NCI-H2227 treated with DMSO at 0.1 percent for 48 hours (cell line): ENCODE data around the gene FAM187B.
"Not testable (repeated sequence)": the region's sequence is repeated elsewhere in the genome, so short reads cannot be mapped to it uniquely, and the experiment has no call there.

ENCODE experiments used
- DNase-seq: peaks from one replicate; lab custom pipeline; 2025; lab: John Stamatoyannopoulos, UW

FAM187B gene

DNA sequence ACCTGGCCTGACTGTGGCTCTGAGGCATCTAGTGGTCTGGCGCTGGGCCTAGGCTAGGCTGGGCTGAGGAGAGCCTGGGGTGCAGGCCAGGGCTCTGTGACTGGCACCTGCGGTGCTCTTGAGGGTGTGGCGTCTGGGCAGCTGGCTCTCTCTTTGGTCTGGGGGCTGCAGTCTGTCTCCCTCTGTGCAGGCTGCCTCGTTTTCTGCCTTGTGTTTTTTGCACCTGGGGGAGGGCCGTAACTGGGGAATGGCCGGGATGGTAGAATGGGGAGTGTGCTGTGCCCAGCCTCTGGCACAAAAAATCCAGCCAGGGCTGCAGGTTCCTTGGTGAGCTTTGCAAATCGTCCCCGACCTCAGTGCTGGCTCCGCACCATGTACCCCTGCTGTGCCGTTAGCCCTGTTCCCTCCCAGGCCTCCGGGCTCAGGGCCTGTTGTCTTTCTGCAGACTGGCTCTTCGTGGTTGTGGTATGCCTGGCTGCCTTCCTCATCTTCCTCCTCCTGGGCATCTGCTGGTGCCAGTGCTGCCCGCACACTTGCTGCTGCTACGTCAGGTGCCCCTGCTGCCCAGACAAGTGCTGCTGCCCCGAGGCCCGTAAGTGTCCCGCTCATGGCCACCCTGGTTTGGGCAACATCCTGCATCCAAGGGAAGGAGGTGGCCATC, 33.7 kb upstream of the FAM187B start:
- peak; percentile 57 for DNase-seq

DNA sequence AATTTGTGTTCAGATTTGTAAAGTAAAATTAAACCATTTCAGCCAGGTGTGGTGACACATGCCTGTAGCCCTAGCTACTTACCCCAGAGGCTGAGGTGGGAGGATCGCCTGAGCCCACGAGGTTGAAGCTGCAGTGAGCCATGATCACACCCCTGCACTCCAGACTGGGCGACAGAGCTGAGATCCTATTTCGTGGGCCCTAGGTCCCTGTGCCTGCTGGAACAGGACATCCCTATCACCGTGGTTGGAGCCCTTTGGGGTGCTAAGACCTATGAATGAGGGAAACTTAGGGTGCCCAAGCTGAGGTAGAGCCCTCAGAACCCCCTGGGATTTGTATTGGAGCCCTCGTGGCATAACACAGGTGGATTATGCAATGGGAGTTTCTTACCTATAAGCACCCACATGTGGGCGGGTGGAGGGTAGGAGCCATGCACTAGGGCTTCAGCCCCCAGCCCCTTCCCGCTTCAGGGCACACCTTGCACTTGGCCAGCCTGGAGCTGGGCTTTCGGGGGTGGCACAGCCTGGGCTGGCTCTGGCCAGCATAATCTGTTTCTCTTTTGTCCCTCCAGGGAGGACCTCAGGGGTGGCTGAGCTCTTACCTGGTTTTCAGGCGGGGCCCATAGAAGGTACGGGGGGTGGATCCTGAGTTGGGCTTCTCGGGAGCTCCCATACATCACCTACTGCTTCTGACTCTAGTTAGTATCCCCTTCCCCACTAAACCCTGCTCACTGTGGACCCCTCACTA, 33.0 kb upstream of the FAM187B start:
- DNase-seq, result no peak

DNA sequence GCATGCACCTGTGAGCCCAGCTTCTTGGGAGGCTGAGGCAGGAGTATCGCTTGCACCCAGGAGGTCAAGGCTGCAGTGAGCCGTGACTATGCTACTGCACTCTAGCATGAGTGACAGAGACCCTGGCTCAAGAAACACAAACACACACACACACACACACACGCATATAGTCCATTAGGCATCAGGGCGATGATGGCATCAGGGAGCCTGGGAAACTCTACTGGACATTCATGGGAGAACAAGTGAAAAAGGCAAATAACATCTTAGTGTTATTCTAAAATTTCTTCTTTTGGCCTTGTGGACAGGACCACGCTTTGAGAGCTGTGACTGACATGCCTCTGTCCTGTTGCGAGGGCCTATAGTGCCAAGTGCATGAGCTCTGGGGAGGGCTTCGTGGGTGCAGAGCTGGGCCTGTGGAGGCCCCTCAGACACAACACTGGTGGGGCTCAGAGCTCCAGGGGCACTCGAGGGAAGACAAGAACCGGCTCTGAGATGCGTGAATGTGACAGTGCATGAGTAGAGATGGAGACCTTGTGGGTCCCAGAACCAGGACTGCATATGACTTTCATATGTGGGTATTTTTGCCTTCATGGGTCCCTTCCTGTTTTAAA, 32.3 kb upstream of the FAM187B start:
- DNase-seq, result no peak

DNA sequence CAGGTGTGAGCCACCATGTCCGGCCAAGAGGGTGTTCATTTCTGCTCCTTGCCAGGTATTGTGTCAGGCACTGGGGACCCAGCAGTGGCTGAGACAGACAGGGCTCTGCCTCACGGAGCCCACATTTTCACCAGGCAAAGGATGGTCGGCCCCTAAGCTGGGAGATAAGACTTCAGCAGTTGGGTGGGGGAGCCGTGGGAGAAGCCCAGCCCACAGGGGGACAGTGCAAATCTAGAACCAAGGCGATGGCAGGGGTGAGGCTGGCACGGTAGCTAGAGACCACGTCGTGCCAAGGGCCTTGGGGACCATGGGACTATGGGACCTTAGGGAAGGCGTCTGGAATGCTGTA, 28.5 kb upstream of the FAM187B start:
- no peak for DNase-seq

DNA sequence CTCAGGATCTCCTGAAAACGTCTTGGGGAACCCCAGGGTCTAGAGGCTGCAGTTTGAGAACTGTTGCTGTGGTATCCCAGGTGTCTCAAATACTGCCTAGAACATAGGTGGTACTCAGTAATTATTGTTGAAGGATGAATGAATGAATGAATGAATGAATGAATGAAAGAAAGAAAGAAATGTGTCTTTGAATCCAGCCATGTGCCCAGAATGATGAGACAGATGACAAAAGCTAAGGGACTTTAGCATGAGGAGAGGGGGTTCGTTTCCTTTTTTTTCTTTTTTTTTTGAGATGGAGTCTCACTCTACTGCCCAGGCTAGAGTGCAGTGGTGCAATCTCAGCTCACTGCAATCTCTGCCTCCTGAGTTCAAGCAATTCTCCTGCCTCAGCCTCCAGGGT, 28.0 kb upstream of the FAM187B start:
- no peak for DNase-seq

DNA sequence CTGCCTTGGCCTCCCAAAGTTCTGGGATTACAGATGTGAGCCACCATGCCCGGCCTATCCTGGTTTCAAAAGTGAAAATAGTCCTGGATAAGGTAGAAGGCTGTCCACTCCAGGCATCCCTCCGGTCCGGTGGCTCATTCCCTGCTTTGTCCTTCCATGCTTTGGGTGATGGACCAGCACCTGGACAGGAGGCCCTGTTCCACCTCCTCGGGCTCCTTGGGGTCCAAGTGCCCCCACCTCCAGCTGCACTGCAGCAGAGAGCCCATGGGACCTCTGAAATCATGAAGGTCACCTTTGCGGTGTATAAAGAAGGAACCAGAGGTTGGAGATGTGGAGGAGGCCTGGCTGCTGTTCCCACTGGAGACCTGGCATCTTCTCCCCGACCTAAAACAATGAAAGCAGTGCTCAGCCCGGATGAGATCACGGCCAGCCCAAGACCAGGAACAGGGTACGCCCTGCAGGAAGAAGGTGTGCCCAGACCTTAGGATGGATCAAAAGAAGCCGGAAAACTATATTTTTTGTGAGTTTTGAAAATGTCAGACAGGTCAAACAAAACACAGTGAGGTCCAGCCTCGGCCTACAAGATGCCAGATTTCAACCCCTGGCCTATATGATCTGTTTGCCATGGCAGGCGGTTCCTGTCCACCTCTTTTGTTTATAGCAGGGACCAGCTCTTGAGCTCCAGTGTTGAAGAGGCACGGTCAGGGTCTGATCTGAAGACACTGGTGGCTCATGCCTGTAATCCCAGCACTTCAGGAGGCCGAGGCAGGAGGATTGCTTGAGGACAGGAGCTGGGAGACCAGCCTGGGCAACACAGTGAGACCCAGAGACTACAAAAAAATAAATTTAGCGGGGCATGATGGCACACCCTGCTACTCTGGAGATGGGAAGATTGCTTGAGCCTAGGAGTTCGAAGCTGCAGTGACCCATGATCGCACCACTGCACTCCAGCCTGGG, 26.1 kb upstream of the FAM187B start:
- no peak for DNase-seq

DNA sequence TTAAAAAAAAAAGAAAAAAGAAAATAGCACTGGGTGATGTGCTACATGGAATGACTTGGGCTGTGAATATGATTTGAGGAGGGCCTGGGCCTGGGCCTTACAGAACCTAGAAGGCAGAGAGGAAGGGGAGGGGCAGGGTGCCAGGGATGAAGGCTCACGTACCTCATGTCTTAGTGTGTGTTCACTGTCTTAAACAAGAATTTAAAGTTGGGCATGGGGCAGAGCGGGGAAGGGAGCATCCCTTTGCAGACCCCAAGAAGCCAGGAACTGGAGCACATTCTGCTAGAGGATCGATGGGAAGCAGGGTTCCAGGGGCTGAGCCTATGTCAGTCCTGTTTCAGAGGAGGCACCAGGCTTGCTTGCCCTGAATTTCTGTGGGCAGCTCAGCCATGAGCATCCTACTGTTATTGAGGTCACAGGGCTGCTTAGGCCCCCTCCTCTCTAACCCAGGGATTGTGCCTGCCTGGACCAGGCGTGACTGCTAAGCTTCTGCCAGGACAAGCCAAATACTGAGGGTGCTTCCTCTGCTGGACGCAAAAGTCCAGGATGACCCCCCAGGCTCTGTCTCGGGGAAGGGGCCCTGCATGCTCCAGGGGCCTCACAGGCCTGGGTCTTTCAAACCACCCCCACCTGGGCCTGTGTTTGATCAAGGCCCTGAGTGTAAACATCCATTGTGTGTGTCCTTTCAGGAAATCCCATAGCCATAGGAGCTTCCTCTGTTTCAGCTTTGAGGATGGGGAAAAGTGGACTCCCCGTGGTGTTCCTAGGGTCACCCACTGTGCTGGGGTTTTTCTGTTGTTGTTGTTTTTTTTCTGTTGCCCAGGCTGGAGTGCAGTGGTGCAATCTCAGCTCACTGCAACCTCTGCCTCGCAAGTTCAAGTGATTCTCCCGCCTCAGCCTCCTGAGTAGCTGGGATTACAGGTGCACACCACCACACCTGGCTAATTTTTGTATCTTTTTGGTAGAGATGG, 25.1 kb upstream of the FAM187B start:
- DNase-seq, result no peak

DNA sequence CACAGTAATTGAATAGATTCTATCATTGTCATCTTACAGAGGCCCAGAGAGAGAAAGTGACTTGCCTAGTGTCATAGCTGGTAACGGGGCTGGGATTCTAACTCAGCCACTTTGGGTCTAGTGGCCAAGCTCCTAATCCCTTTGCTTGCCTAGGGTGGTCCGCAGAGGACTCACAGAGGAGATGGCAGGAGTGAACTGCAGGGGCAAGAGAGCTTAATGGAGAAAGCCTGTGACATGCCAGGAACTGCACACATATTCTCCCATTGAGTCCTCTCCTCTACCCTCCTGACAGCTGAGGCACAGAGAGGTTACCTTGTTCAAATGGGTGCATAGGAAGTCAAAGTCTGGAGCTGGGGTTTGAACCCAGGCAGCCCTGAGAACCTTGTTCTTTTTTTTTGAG, 22.9 kb upstream of the FAM187B start:
- DNase-seq, result no peak

DNA sequence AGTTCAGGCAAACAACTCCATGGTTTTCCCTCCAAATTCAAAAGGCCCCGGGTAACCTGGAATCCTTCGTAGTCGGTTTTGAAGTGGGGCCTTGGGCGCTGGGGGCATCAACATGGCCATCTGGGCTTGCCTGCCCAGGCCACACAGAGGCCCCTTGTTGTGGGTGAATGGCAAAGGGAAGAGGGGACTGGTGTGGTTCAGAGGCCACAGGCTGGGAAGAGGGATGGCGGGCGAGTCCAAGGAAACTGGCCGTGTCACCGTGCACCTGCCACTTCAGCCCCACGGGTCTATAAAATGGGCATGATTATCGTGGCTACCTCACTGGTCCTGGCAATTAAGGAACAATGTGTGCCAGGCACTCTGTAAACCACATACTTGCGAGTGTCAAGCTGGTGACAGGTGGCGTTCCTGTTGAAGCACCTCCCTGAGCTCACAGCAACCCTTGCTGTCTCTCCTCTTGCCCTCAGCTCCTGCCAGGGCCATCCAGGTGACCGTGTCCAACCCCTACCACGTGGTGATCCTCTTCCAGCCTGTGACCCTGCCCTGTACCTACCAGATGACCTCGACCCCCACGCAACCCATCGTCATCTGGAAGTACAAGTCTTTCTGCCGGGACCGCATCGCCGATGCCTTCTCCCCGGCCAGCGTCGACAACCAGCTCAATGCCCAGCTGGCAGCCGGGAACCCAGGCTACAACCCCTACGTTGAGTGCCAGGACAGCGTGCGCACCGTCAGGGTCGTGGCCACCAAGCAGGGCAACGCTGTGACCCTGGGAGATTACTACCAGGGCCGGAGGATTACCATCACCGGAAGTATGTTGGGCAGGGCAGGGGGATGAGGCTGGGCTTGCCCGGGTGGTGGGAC, 21.5 kb upstream of the FAM187B start:
- no peak for DNase-seq

DNA sequence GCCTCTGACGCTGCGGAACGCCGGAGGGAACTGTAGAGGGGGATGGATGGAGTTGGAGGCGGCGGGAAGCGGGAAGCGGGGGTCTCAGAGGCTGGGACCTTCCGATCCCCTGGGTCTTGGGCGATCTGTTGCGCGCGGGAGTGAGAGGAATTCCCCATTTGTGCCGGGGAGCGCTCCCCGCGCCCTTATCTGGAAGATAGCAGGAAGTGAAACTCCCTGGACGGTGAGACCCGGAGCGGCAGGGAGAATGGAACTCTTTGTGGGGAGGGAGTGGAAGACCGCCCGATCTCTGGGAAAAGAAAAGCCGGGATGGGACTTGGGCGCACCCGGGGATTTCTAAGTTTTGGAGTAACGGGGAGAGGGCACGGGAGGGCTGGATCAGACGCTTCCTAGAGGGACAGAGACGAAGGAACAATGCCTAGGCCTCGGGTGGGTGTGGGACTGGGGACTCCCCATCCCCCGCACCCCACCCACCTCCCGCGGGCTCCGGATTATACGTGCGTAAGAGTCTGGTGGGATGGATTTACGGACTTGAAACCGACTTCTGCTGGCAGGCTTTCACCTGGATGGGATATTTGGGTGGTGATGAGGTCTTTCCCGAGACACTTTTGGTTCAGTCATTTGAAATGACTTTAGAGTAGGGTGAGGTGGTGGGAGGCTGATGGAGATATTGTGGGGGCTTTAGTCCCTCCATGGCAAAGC, 20.8 kb upstream of the FAM187B start:
- no peak for DNase-seq

DNA sequence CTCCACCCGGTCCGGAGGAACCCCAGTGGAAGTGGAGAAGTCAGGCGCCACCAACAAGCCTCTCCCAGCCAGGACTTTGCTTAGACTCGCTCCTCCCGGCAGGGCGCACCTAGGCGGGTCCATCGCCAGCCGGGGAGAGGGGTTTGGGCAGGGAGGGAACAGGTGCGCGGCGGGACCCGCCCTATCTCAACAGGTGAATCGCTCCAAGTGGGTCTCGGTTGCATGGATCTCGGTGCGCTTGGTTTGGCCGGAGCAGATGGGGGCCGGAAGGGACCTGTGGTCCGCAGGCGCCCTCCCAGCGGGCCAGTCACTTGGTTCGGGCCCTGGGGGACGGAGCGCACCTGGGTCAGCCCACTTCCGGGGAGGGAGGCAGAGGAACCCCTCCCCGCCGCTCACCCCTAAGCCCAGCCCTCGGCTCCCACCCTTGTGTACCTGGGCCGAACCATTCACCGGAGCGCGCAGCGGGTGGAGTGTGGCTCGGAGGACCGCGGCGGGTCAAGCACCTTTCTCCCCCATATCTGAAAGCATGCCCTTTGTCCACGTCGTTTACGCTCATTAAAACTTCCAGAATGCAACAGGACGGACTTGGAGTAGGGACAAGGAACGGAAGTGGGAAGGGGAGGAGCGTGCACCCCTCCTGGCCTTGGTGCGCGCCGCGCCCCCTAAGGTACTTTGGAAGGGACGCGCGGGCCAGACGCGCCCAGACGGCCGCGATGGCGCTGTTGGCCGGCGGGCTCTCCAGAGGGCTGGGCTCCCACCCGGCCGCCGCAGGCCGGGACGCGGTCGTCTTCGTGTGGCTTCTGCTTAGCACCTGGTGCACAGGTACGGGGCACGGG, 20.0 kb upstream of the FAM187B start, which contains the start of gene LSR:
LSR (plus strand) TSS at position 693 of the 836 bp plus-strand sequence; CDS start at position 714, 21 bp downstream.
- peak; percentile 97 for DNase-seq

DNA sequence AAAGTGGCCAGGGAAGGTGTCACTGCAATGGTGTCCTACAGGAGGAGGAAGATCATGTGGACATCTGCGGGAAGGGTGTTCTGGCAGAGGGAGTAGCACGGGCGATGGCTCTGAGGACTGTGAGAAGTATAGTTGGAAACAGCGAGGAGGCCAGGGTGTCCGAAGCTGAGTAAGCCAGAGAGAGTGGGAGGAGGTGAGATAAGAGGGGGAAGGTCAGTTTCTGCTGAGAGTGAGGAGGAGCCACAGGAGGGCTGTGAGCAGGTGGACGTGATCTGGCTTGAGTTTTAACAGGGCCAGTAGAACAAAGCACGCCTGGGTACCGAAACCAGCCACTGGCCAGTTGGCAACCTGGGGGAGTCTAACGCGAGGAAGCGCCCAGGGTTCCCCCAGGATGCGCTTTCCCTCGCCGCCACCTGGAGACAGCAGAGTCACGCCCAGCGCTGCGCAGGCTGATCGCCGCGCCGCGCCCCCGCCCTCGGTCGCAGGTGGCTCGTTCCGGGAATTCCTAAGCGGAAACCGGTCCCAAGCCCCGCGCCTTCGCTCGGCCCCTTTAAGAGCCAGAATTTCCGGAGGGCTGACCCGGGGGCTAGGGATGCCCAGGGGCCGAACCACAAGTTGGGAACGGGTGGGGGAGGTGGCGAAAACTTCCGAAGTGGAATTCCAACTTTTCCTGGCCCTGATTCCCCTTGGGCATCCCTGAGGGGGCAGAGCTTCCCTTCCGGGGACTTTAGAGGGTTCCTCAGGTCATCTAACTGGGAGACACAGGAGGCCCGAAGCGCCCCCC, 19.2 kb upstream of the FAM187B start:
- DNase-seq, result peak; percentile 88

DNA sequence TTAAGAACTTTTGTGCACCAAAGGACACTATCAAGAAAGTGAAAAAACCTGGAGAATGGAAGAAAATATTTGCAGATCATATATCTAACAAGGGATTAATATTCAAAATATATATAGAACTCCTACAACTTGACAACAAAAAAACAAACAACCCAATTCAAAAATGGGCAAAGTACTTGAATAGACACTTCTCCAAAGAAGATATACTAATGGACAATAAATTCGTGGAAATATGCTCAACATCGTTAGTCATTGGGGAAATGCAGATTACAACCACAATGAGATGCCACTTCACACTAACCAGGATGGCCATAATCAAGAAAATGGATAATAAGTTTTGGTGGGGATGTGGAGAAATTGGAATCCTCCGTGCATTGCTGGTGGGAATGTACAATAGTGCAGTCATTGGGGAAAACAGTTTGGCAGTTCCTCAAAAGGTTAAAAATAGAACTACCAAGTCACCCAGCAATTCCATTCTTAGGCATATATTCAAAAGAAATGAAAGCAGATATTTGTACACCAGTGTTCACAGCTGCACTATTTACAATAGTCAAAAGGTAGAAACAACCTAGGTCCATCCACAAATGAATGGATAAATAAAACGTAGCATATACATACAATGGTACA, 18.0 kb upstream of the FAM187B start:
- no peak for DNase-seq

DNA sequence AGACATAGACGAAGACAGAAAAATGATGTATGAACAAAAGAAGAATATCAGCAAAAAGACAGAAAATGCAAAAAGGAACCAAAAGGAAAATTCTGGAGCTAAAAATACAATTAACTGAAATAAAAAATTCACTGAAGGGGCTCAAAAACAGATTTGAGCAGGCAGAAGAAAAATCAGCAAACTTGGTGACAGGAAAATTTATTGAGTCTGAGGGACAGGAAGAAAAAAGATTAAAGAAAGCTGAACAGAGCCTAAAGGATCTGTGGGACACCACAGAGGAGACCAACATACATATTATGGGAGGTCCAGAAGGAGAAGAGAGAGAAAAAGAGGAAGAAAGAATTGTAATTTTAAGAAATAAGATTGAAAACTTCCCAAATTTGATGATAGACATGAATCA, 12.9 kb upstream of the FAM187B start:
- no peak for DNase-seq

DNA sequence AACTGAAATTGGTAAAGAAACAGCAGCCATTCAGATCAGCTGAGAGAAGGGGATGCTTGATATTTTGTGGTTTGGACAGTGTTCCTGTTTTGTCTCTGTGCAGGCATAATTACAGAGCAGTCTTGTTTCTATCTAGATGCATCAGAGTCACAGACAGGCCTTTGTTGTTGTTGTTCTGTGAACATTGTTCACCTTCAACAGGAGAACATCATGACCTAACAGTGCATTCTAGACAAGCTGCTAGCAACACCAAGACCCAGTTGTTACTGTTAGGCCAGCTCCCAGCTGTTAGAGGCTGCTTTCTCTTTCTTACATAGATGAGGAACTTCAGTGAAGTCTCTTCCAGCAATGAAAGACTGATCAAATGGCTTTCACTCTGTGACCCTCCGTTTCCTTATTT, 11.8 kb upstream of the FAM187B start:
- DNase-seq, result no peak

DNA sequence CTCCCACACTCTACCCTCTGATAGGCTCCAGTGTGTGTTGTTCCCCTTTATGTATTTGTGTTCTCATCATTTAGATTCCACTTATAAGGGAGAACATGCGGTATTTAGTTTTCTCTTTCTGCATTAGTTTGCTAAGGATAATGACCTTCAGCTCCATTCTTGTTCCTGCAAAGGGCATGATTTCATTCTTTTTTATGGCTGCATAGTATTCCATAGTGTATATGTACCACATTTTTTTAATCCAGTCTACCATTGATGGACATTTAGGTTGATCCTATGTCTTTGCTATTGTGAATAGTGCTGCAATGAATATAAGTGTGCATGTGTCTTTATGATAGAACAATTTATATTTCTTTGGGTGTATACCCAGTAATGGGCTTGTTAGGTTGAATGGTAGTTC, 11.1 kb upstream of the FAM187B start:
- not testable (repeated sequence) for DNase-seq
